Thyroid gland (tissue), 4 donors: ENCODE measurements around the gene KRT13. TPM values are rescaled to one million over a fixed set of nuclear protein-coding genes. Genes with fewer than 3 reads are reported as not detected.

Experiments used
- DNase-seq, 2 donors: peaks; one replicate each; pipeline ENCODE4 v3.0.0-alpha.2; 2019
- H3K27ac ChIP-seq, 3 donors: fragments of 200-600 bp; sonication (generic); 1 replicate in 2 of 3; 2 replicates in 1 of 3; pipeline ENCODE4 v1.5.1; 2016 to 2019; ENCODE audit warnings: mild to moderate bottlenecking in 1 of 3, moderate library complexity in 1 of 3
- H3K27me3 ChIP-seq: fragments of 200-600 bp; sonication (generic); one replicate; pipeline ENCODE4 v1.5.1; 2019
- H3K36me3 ChIP-seq, 2 donors: fragments of 200-600 bp; sonication (generic); one replicate each; pipeline ENCODE4 v1.5.1; 2016 to 2019
- H3K4me1 ChIP-seq, 2 donors: fragments of 200-600 bp; sonication (generic); one replicate each; pipeline ENCODE4 v1.5.1; 2017 to 2019
- H3K4me3 ChIP-seq, 3 donors: fragments of 200-600 bp; sonication (generic); replicated peaks in 1 of 3; 1 replicate in 2 of 3; 2 replicates in 1 of 3; pipeline ENCODE4 v1.5.1; 2016; ENCODE audit warnings: mild to moderate bottlenecking in 1 of 3
- H3K9me3 ChIP-seq: fragments of 200-600 bp; sonication (generic); one replicate; pipeline ENCODE4 v1.5.1; 2017
- POLR2A ChIP-seq, 2 donors: fragments of 450-650 bp; IDR thresholded peaks; one replicate each; pipeline ENCODE4 v1.6.1; 2017; ENCODE audit warnings: antibody characterized with exemption in 2 of 2, mild to moderate bottlenecking in 2 of 2, moderate library complexity in 1 of 2
- WGBS, 2 donors: methylation state at CpG; one replicate each; pipeline ENCODE4 v1.1.5; 2017; 5-methylcytosine and 5-hydroxymethylcytosine counted together
- intact Hi-C: fragments of 100-400 bp; cut with DNase I; formaldehyde crosslinking; loops from one replicate; pipeline ENCODE4 v1.15.1; 2023
- total RNA-seq, 4 donors: library from RNA; depleted of rRNA; stranded (reverse); fragments of >200 nt; gene quantifications; one replicate each; pipeline ENCODE4 v1.2.3, GENCODE V29; 2016
- TF ChIP-seq, protein P1 (sequence below), 6 experiments: fragments of 200-600 bp in 3 of 6; fragments of 450-650 bp in 3 of 6; sonication (generic) in 3 of 6; IDR thresholded peaks; one replicate each; pipeline ENCODE4 v1.5.1; 2016 to 2019; ENCODE audit warnings: antibody characterized with exemption in 6 of 6, mild to moderate bottlenecking in 2 of 6, inconsistent platforms in 1 of 6, moderate library complexity in 1 of 6

Gene KRT13
- total RNA-seq, 4 donors from 2014 or later: 0.83 TPM; not detected in 3

DNA sequence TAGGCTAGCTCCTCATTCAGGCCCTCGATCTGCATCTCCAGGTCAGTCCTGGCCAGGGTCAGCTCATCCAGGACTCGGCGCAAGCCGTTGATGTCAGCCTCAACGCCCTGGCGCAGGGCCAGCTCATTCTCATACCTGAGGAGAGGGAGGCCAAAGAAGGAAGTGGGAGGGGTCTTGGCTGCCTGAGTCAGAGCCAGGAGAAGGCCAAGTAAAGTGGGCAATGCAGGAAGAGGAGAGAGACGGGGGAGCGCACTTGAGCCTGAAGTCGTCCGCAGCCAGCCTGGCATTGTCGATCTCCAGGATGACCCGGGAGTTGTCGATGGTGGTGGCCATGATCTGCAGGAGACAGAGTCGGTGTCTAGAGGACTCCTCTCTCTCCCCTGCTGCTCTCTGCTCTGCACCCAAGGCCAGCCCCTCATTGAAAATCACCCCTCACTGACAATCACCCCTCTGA is 11.4 kb upstream of the KRT13 start:
- peak; percentile 66 to 69 for DNase-seq
- intact Hi-C loops: no loop called here
- Histone ChIP-seq H3K27ac (no peak overlapping the region), H3K4me1 (no peaks in the 10 kb centered on the region), H3K36me3 (no peaks in the 10 kb centered on the region), H3K27me3 (no peaks in the 10 kb centered on the region), H3K9me3 (no peaks in the 10 kb centered on the region), H3K4me3 (no peak overlapping the region)
- WGBS, 2 donors: 28 to 54% methylated on average over 14 of the region's 14 CpGs
- no peak for TF ChIP-seq POLR2A (IDR thresholded peaks at IDR 0.05)
- TF ChIP-seq, protein P1, sequence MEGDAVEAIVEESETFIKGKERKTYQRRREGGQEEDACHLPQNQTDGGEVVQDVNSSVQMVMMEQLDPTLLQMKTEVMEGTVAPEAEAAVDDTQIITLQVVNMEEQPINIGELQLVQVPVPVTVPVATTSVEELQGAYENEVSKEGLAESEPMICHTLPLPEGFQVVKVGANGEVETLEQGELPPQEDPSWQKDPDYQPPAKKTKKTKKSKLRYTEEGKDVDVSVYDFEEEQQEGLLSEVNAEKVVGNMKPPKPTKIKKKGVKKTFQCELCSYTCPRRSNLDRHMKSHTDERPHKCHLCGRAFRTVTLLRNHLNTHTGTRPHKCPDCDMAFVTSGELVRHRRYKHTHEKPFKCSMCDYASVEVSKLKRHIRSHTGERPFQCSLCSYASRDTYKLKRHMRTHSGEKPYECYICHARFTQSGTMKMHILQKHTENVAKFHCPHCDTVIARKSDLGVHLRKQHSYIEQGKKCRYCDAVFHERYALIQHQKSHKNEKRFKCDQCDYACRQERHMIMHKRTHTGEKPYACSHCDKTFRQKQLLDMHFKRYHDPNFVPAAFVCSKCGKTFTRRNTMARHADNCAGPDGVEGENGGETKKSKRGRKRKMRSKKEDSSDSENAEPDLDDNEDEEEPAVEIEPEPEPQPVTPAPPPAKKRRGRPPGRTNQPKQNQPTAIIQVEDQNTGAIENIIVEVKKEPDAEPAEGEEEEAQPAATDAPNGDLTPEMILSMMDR (IDR thresholded peaks at IDR 0.05): no peak

- TF ChIP-seq, protein P1 (IDR thresholded peaks at IDR 0.05): no peak
- TF ChIP-seq POLR2A (IDR thresholded peaks at IDR 0.05): no peak
- 74 to 75% methylated on average over 11 of the region's 14 CpGs for WGBS, 2 donors
Observed at GRCh38 chr17:41516147-41516829, 10.9 kb upstream of the KRT13 start.

GRCh38 chr17:41513168-41513547 is 7.7 kb upstream of the KRT13 start:
- Histone ChIP-seq H3K4me3 (no peak overlapping the region), H3K27ac (no peak overlapping the region), H3K9me3 (no peaks in the 10 kb centered on the region), H3K36me3 (no peaks in the 10 kb centered on the region), H3K27me3 (no peaks in the 10 kb centered on the region), H3K4me1 (no peaks in the 10 kb centered on the region)
- 76 to 82% methylated on average over 5 of the region's 5 CpGs for whole genome bisulfite sequencing, 2 donors
- no peak for TF ChIP-seq POLR2A (IDR thresholded peaks at IDR 0.05)
- TF ChIP-seq, protein P1 (IDR thresholded peaks at IDR 0.05): no peak
- intact Hi-C loops: no loop called here
- no peak for DNase-seq

More at GRCh38 chr17:41516147-41516829, 10.9 kb upstream of the KRT13 start:
- H3K36me3 ChIP-seq: no peaks in the 10 kb centered on the region
- H3K27ac ChIP-seq: no peak overlapping the region
- no peak overlapping the region for H3K4me3 ChIP-seq
- no peak for DNase-seq
- H3K4me1 ChIP-seq: no peaks in the 10 kb centered on the region
- H3K27me3 ChIP-seq: no peaks in the 10 kb centered on the region
- no peaks in the 10 kb centered on the region for H3K9me3 ChIP-seq
- intact Hi-C loops: no loop called here

DNA sequence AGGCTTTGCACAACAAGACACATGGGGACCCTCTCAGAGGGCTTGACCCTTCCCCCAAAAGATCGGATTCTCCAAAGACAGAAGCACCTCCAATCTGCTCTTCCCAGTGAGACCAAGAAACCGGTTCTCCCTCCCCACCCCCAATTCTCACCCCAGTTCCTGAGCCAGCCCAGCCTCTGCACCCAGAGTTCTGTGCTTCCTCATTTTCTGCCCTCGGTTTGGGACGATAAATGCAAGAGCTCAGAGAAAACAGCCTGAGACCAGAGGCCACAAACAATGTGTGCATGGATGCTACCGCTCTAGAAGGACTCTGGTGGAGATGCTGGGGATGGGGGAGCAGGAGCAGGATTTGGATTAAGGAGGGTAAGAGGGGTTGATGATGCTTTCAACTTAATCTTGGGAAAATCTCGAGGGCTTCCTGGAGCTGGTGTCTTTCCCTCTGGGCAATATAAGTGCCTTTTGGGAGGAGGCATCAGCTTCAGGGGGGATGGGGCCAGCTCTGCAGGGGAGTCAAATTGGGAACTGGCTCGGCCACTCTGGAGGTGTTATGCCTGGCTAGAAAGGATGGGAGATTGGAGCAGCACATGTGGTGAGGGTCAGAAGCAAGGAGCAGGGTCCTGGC is 7.2 kb upstream of the KRT13 start:
- intact Hi-C loops: no loop called here
- H3K27me3 ChIP-seq: no peaks in the 10 kb centered on the region
- no peak overlapping the region for H3K4me3 ChIP-seq
- no peaks in the 10 kb centered on the region for H3K9me3 ChIP-seq
- 60 to 76% methylated on average over 7 of the region's 7 CpGs for WGBS, 2 donors
- TF ChIP-seq, protein P1 (IDR thresholded peaks at IDR 0.05): no peak
- TF ChIP-seq POLR2A (IDR thresholded peaks at IDR 0.05): no peak
- no peak overlapping the region for H3K27ac ChIP-seq
- H3K36me3 ChIP-seq: no peaks in the 10 kb centered on the region
- DNase-seq: no peak
- H3K4me1 ChIP-seq: no peaks in the 10 kb centered on the region

- 81 to 82% methylated on average over 10 of the region's 10 CpGs for whole genome bisulfite sequencing, 2 donors
- no peak overlapping the region for H3K27ac ChIP-seq
- intact Hi-C loops: no loop called here
- no peak for DNase-seq
- no peaks in the 10 kb centered on the region for H3K9me3 ChIP-seq
- no peak overlapping the region for H3K4me3 ChIP-seq
- TF ChIP-seq, protein P1 (IDR thresholded peaks at IDR 0.05): no peak
- TF ChIP-seq POLR2A (IDR thresholded peaks at IDR 0.05): no peak
- H3K27me3 ChIP-seq: no peaks in the 10 kb centered on the region
- H3K4me1 ChIP-seq: peaks cover 0 to under 1% of the 10 kb centered on the region in 2 donors
- H3K36me3 ChIP-seq: no peaks in the 10 kb centered on the region
Observed at GRCh38 chr17:41511716-41512115, 6.3 kb upstream of the KRT13 start.
